Neural crest cell (in vitro differentiated cells): Measurements from ENCODE around the gene PRKRA. TPM values are rescaled to one million over a fixed set of nuclear protein-coding genes. Genes with fewer than 3 reads are reported as not detected.

Source experiments
- DNase-seq: peaks from one replicate; pipeline ENCODE4 v3.0.0; 2021; ENCODE audit warnings: low read depth, mixed read lengths, low spot score
- H3K27ac Mint-ChIP-seq: one replicate; pipeline ENCODE4 v1.8.0; 2021; ENCODE audit warnings: mild to moderate bottlenecking, mixed read lengths; ENCODE audit not compliant: unreplicated experiment
- H3K27me3 Mint-ChIP-seq: 2 replicates; pipeline ENCODE4 v1.8.0; 2021; ENCODE audit warnings: low read depth, mild to moderate bottlenecking, mixed read lengths
- H3K36me3 Mint-ChIP-seq: 2 replicates; pipeline ENCODE4 v1.8.0; 2021; ENCODE audit warnings: low read depth, mild to moderate bottlenecking, mixed read lengths
- H3K4me1 Mint-ChIP-seq: 2 replicates; pipeline ENCODE4 v1.8.0; 2021; ENCODE audit warnings: mixed read lengths
- H3K4me3 Mint-ChIP-seq: one replicate; pipeline ENCODE4 v1.8.0; 2021; ENCODE audit warnings: mild to moderate bottlenecking, mixed read lengths
- H3K9me3 Mint-ChIP-seq: 2 replicates; pipeline ENCODE4 v1.8.0; 2021; ENCODE audit warnings: mixed read lengths
- total RNA-seq: library from RNA; stranded (reverse); gene quantifications from 2 replicates; pipeline ENCODE4 v1.2.1, GENCODE V29; 2021
- TF ChIP-seq, protein P1 (sequence below): fragments of 200-600 bp; sonication (generic); conservative IDR thresholded peaks from 2 replicates; pipeline ENCODE4 v1.5.0; 2021; ENCODE audit warnings: antibody characterized with exemption, mild to moderate bottlenecking

PRKRA gene
- total RNA-seq, 1 donor from 2014 or later = 96.3 TPM

DNA sequence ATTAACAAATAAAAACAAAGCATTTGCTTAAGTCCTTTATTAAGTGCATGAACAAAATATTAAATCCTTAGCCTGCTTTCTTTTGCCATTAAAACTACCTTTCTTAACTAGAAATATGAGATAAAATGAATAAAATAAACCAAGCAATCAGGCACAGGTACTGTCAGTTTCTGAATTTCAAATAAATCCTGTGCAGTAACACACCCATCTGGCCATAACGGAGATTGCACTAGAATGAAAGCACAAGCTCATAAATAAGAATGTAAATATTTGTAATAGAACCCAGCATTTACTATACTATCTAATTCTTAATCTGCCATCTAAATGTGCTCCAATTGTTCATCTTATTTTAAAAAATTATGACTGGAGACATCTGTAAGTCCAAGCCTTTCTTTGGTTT is 31.9 kb downstream of the PRKRA start:
- no peak overlapping the region for H3K4me3 Mint-ChIP-seq

GRCh38 chr2:178418426-178418825 is 32.5 kb downstream of the PRKRA start:
- Mint-ChIP-seq H3K36me3 (peaks cover 4% of the 10 kb centered on the region), H3K27ac (no peak overlapping the region), H3K4me3 (no peak overlapping the region), H3K4me1 (peaks cover 19% of the 10 kb centered on the region), H3K9me3 (no peaks in the 10 kb centered on the region), H3K27me3 (no peaks in the 10 kb centered on the region)
- DNase-seq = no peak
- TF ChIP-seq, protein P1, sequence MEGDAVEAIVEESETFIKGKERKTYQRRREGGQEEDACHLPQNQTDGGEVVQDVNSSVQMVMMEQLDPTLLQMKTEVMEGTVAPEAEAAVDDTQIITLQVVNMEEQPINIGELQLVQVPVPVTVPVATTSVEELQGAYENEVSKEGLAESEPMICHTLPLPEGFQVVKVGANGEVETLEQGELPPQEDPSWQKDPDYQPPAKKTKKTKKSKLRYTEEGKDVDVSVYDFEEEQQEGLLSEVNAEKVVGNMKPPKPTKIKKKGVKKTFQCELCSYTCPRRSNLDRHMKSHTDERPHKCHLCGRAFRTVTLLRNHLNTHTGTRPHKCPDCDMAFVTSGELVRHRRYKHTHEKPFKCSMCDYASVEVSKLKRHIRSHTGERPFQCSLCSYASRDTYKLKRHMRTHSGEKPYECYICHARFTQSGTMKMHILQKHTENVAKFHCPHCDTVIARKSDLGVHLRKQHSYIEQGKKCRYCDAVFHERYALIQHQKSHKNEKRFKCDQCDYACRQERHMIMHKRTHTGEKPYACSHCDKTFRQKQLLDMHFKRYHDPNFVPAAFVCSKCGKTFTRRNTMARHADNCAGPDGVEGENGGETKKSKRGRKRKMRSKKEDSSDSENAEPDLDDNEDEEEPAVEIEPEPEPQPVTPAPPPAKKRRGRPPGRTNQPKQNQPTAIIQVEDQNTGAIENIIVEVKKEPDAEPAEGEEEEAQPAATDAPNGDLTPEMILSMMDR = no peak

More for the DNA sequence above, 31.9 kb downstream of the PRKRA start:
- peaks cover 8% of the 10 kb centered on the region for H3K36me3 Mint-ChIP-seq
- H3K4me1 Mint-ChIP-seq = peaks cover 12% of the 10 kb centered on the region
- no peaks in the 10 kb centered on the region for H3K9me3 Mint-ChIP-seq
- no peaks in the 10 kb centered on the region for H3K27me3 Mint-ChIP-seq
- no peak overlapping the region for H3K27ac Mint-ChIP-seq
- DNase-seq = no peak
- TF ChIP-seq, protein P1 = peak; percentile 56

GRCh38 chr2:178417916-178418315 is 33.1 kb downstream of the PRKRA start:
- H3K4me3 Mint-ChIP-seq = peak overlapping the region; percentile 3

GRCh38 chr2:178415979-178416378 is 35.0 kb downstream of the PRKRA start:
- Mint-ChIP-seq H3K4me3 (no peak overlapping the region), H3K27ac (no peak overlapping the region), H3K27me3 (no peaks in the 10 kb centered on the region), H3K4me1 (peaks cover 25% of the 10 kb centered on the region), H3K36me3 (no peaks in the 10 kb centered on the region), H3K9me3 (no peaks in the 10 kb centered on the region)
- no peak for DNase-seq
- TF ChIP-seq, protein P1 = no peak

More at GRCh38 chr2:178417916-178418315, 33.1 kb downstream of the PRKRA start:
- no peak for DNase-seq
- Mint-ChIP-seq H3K9me3 (no peaks in the 10 kb centered on the region), H3K27ac (no peak overlapping the region), H3K27me3 (no peaks in the 10 kb centered on the region), H3K36me3 (peaks cover 4% of the 10 kb centered on the region), H3K4me1 (peaks cover 24% of the 10 kb centered on the region)
- TF ChIP-seq, protein P1 = no peak

- H3K4me1 Mint-ChIP-seq = peaks cover 25% of the 10 kb centered on the region
- no peaks in the 10 kb centered on the region for H3K9me3 Mint-ChIP-seq
- peak overlapping the region; percentile 99 for H3K27ac Mint-ChIP-seq
- TF ChIP-seq, protein P1 = peak; percentile 93
- DNase-seq = peak; percentile 83
- no peaks in the 10 kb centered on the region for H3K36me3 Mint-ChIP-seq
- peak overlapping the region; percentile 87 for H3K4me3 Mint-ChIP-seq
- H3K27me3 Mint-ChIP-seq = no peaks in the 10 kb centered on the region
Measured at GRCh38 chr2:178414266-178415247, 36.4 kb downstream of the PRKRA start.
